GM15510 (cell line): ENCODE measurements around the gene DMRTB1.

Experiments
- POLR2A ChIP-seq: IDR thresholded peaks from 3 replicates; pipeline ENCODE4 v1.6.1; 2011; ENCODE audit warnings: borderline replicate concordance; ENCODE audit not compliant: insufficient read length; ENCODE audit errors: extremely low read depth

The DMRTB1 gene

GRCh38 chr1:53516181-53516580, 57.0 kb downstream of the DMRTB1 start:
- TF ChIP-seq POLR2A = no peak
